Measurements from ENCODE around the gene IGDCC3.

GRCh38 chr15:65392368-65392767 is 14.6 kb upstream of the IGDCC3 start:
- TF ChIP-seq YY1 (IDR thresholded peaks at IDR 0.05; ENCODE audit: insufficient read depth, insufficient read length) (no peak), ZNF274 (IDR thresholded peaks at IDR 0.05; ENCODE audit: low read depth, low read length) (no peak), SUZ12 (IDR thresholded peaks at IDR 0.05; ENCODE audit: extremely low read depth, insufficient read depth, insufficient read length) (no peak)
